Osteoblast (primary cell): ENCODE results near the gene FJX1. TPM values are rescaled to one million over a fixed set of nuclear protein-coding genes. Genes with fewer than 3 reads are reported as not detected.

ENCODE experiments used
- DNase-seq: peaks from one replicate; pipeline ENCODE4 v3.0.0; 2011; ENCODE audit warnings: low spot score, mixed read lengths; ENCODE audit not compliant: insufficient read length; ENCODE audit errors: missing footprints
- H2AFZ ChIP-seq: 2 replicates; pipeline ENCODE4 v1.6.0; 2011; ENCODE audit warnings: mild to moderate bottlenecking, low read length
- H3K27ac ChIP-seq: 2 replicates; pipeline ENCODE4 v1.5.1; 2011; ENCODE audit warnings: mild to moderate bottlenecking, low read depth, low read length, moderate library complexity
- H3K27me3 ChIP-seq: 2 replicates; pipeline ENCODE4 v1.6.0; 2012; ENCODE audit warnings: mild to moderate bottlenecking, control low read depth, inconsistent platforms, low read length, moderate library complexity; ENCODE audit not compliant: insufficient read depth
- H3K36me3 ChIP-seq: 2 replicates; pipeline ENCODE4 v1.5.1; 2011; ENCODE audit warnings: mild to moderate bottlenecking, low read length, control low read depth, moderate library complexity; ENCODE audit not compliant: insufficient read depth
- H3K4me1 ChIP-seq: 2 replicates; pipeline ENCODE4 v1.5.1; 2011; ENCODE audit warnings: mild to moderate bottlenecking, low read length, control low read depth, moderate library complexity; ENCODE audit not compliant: insufficient read depth
- H3K4me2 ChIP-seq: 2 replicates; pipeline ENCODE4 v1.6.0; 2011; ENCODE audit warnings: mild to moderate bottlenecking, low read length; ENCODE audit not compliant: insufficient read depth
- H3K4me3 ChIP-seq: fragments of 200-600 bp; sonication (generic); 3 replicates; pipeline ENCODE4 v1.5.1; 2012; ENCODE audit warnings: mild to moderate bottlenecking, low read length, inconsistent platforms; ENCODE audit not compliant: insufficient read depth
- H3K79me2 ChIP-seq: 2 replicates; pipeline ENCODE4 v1.6.0; 2012; ENCODE audit warnings: mild to moderate bottlenecking, low read length, control low read depth, inconsistent platforms; ENCODE audit not compliant: insufficient read depth
- H3K9me3 ChIP-seq: 2 replicates; pipeline ENCODE4 v1.5.1; 2011; ENCODE audit warnings: low read depth, low read length, control low read depth
- H4K20me1 ChIP-seq: 2 replicates; pipeline ENCODE4 v1.6.0; 2012; ENCODE audit warnings: mild to moderate bottlenecking, low read length, control low read depth; ENCODE audit not compliant: insufficient read depth
- total RNA-seq: library from RNA; depleted of rRNA; stranded (reverse); fragments of >200 nt; gene quantifications from 2 replicates; pipeline ENCODE4 v1.2.3, GENCODE V29; 2012
- TF ChIP-seq, protein P1 (sequence below): IDR thresholded peaks from 2 replicates; pipeline ENCODE4 v1.5.1; 2011; ENCODE audit warnings: mild to moderate bottlenecking, low read depth, low read length, moderate library complexity; ENCODE audit errors: extremely low read depth

The FJX1 gene
- total RNA-seq, 1 donor: 13.8 TPM

DNA sequence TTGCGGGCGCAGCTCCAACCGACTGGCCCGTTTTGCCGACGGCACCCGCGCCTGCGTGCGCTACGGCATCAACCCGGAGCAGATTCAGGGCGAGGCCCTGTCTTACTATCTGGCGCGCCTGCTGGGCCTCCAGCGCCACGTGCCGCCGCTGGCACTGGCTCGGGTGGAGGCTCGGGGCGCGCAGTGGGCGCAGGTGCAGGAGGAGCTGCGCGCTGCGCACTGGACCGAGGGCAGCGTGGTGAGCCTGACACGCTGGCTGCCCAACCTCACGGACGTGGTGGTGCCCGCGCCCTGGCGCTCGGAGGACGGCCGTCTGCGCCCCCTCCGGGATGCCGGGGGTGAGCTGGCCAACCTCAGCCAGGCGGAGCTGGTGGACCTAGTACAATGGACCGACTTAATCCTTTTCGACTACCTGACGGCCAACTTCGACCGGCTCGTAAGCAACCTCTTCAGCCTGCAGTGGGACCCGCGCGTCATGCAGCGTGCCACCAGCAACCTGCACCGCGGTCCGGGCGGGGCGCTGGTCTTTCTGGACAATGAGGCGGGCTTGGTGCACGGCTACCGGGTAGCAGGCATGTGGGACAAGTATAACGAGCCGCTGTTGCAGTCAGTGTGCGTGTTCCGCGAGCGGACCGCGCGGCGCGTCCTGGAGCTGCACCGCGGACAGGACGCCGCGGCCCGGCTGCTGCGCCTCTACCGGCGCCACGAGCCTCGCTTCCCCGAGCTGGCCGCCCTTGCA, 1.0 kb downstream of the FJX1 start:
- H3K9me3 ChIP-seq: no peaks in the 10 kb centered on the region
- peaks cover 56% of the 10 kb centered on the region for H3K4me1 ChIP-seq
- peaks cover 19% of the 10 kb centered on the region for H3K79me2 ChIP-seq
- TF ChIP-seq, protein P1, sequence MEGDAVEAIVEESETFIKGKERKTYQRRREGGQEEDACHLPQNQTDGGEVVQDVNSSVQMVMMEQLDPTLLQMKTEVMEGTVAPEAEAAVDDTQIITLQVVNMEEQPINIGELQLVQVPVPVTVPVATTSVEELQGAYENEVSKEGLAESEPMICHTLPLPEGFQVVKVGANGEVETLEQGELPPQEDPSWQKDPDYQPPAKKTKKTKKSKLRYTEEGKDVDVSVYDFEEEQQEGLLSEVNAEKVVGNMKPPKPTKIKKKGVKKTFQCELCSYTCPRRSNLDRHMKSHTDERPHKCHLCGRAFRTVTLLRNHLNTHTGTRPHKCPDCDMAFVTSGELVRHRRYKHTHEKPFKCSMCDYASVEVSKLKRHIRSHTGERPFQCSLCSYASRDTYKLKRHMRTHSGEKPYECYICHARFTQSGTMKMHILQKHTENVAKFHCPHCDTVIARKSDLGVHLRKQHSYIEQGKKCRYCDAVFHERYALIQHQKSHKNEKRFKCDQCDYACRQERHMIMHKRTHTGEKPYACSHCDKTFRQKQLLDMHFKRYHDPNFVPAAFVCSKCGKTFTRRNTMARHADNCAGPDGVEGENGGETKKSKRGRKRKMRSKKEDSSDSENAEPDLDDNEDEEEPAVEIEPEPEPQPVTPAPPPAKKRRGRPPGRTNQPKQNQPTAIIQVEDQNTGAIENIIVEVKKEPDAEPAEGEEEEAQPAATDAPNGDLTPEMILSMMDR: no peak
- peak overlapping the region; percentile 59 for H2AFZ ChIP-seq
- peak overlapping the region; percentile 91 for H3K4me2 ChIP-seq
- peak; percentile 87 for DNase-seq
- H4K20me1 ChIP-seq: no peaks in the 10 kb centered on the region
- H3K36me3 ChIP-seq: no peaks in the 10 kb centered on the region
- no peaks in the 10 kb centered on the region for H3K27me3 ChIP-seq
- H3K4me3 ChIP-seq: peak overlapping the region; percentile 78
- peak overlapping the region; percentile 31 for H3K27ac ChIP-seq

DNA sequence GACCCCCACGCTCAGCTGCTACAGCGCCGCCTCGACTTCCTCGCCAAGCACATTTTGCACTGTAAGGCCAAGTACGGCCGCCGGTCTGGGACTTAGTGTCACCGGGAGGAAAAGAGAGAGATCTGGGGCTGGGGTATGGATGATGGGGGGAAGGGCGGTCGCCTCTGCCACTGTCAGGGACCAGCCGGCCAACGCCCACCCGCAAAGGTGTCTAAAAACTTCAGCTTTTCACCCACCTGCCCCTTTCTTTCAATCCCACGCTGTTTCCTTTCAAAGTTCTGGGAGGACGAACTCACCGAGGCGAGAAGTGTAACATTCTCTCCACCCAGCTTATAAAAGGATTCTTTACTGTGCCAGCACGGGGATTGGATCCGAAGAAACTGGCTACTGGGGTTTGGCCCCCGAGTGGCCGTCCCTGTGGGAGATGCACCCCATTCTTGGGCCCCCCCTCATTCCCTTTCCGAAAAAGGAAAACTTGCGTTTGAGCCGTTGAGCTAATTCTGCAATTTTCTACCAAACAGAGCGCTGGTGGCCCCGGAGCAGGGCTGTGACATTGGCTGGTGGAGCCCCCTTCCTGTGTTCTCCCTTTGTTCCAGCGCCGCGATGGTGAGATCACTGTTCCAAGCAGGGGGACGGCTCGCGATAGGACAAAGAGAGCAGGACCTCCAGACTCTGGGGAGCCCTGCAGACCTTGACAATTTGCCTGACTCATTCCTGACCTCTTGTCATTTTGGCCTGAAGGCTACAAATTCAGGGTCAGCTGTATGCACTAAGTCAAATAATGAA, 1.8 kb downstream of the FJX1 start:
- peak overlapping the region; percentile 78 for H3K4me3 ChIP-seq
- H3K27me3 ChIP-seq: no peaks in the 10 kb centered on the region
- peak overlapping the region; percentile 59 for H2AFZ ChIP-seq
- H3K27ac ChIP-seq: peak overlapping the region; percentile 31
- TF ChIP-seq, protein P1: no peak
- peak overlapping the region; percentile 91 for H3K4me2 ChIP-seq
- peaks cover 57% of the 10 kb centered on the region for H3K4me1 ChIP-seq
- no peaks in the 10 kb centered on the region for H4K20me1 ChIP-seq
- no peaks in the 10 kb centered on the region for H3K36me3 ChIP-seq
- DNase-seq: peak; percentile 66
- H3K9me3 ChIP-seq: no peaks in the 10 kb centered on the region
- peaks cover 19% of the 10 kb centered on the region for H3K79me2 ChIP-seq

DNA sequence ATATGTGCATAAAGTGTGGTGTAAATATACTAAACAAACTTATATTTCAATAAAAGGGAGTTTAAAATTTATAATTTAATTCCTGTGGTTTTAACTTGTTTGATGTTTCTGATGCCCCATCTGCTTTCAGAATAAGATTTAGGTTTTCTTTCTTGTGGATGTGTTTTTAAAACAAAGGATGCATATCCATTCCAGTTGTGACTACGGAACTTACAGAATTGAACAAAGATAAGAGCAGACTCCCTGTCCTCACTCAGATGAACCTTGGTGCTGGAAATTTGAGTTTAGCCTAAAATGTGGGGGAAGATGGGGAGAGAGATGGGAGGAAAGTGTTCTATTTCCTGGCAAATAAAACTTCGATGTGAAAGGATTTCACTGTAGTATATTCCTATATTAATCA, 2.5 kb downstream of the FJX1 start:
- H3K27me3 ChIP-seq: no peaks in the 10 kb centered on the region
- H4K20me1 ChIP-seq: no peaks in the 10 kb centered on the region
- H3K79me2 ChIP-seq: peaks cover 19% of the 10 kb centered on the region
- H3K4me2 ChIP-seq: peak overlapping the region; percentile 91
- no peak overlapping the region for H2AFZ ChIP-seq
- no peak overlapping the region for H3K4me3 ChIP-seq
- H3K27ac ChIP-seq: no peak overlapping the region
- no peaks in the 10 kb centered on the region for H3K36me3 ChIP-seq
- H3K4me1 ChIP-seq: peaks cover 57% of the 10 kb centered on the region
- TF ChIP-seq, protein P1: no peak
- no peak for DNase-seq
- H3K9me3 ChIP-seq: no peaks in the 10 kb centered on the region

DNA sequence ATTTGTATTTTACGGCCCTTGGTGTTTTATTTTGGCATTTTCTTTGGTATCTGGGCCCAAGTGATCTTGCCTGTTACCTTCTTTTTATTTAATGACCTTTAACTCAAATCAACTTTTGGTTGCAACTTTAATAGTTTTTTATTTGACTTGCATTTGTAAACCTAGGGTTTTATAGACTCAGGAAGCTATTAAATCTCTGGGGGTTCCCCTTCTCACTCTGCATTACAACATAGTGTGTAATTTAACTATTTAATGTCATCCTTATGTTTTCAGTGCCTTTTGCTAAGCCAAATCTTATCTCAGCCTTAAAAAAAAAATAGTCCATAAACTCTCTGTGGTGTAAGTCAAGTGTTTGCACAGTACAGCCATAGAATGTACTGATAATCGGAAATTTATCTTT, 3.4 kb downstream of the FJX1 start:
- H3K36me3 ChIP-seq: no peaks in the 10 kb centered on the region
- no peaks in the 10 kb centered on the region for H3K27me3 ChIP-seq
- H3K4me3 ChIP-seq: no peak overlapping the region
- peaks cover 19% of the 10 kb centered on the region for H3K79me2 ChIP-seq
- H3K4me1 ChIP-seq: peaks cover 52% of the 10 kb centered on the region
- DNase-seq: no peak
- peak overlapping the region; percentile 42 for H3K27ac ChIP-seq
- TF ChIP-seq, protein P1: no peak
- peak overlapping the region; percentile 49 for H3K4me2 ChIP-seq
- no peaks in the 10 kb centered on the region for H3K9me3 ChIP-seq
- no peaks in the 10 kb centered on the region for H4K20me1 ChIP-seq
- no peak overlapping the region for H2AFZ ChIP-seq
